RKO (cell line): ENCODE results near the gene GARS1.
"Not testable (repeated sequence)": the region's sequence is repeated elsewhere in the genome, so short reads cannot be mapped to it uniquely, and the experiment has no call there.

Experiments used
- DNase-seq: peaks from one replicate; pipeline ENCODE4 v3.0.0-alpha.2; 2016; ENCODE audit warnings: low spot score

The GARS1 gene

DNA sequence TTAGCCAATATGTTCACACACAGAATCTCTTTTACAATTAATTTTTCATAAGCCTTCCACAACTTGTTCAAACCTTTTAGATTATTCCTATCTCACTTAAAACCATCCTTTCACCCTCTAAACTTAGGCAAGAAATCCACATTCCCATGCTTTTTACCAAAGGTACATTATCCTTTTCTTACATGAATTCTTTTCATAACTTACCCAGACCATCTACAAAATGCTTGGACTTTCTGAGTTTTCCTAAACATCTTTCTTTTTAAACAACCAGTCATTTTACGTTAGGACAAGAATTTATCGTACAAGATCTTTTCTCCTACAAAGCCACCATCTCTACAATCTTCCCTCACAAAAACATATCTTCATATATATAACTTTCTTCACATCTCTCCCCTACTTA is 18.8 kb upstream of the GARS1 start:
- DNase-seq = no peak

DNA sequence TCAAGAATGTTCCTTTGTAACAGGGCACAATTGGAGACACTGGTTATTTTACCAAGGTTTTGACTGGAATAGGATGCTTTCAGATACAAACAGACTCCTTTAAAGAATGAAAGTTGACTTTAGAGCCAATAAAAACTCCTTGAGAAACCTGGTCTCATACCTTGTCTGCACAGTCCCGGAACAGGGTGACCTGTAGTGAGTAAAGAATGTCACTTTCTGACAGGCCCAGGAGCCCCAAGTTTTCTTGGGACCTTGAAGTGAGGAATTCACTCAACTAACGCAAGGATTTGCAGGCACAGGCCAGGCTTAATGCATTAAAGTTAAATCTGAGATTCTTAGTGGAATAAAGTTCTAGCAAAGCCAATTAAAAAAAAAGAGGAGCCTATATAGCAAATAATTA is 11.5 kb upstream of the GARS1 start:
- DNase-seq = no peak

DNA sequence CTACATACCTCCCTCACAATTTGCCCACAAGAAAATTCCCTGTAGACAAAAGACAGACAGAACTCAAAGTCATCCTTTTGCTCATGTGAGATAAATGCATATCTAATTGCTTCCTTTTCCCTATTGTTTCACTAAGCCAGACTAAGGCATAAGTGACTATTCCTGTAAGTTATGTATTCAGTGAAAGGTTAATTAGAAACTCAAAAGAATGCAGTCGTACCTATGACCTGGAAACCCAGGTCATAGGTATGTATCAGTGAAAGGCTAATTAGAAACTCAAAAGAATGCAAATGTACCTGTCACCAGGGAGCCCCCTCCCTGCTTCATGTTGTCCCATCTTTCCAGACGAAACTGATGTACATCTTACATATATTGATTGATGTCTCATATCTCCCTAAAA is 10.3 kb upstream of the GARS1 start:
- DNase-seq = no peak

DNA sequence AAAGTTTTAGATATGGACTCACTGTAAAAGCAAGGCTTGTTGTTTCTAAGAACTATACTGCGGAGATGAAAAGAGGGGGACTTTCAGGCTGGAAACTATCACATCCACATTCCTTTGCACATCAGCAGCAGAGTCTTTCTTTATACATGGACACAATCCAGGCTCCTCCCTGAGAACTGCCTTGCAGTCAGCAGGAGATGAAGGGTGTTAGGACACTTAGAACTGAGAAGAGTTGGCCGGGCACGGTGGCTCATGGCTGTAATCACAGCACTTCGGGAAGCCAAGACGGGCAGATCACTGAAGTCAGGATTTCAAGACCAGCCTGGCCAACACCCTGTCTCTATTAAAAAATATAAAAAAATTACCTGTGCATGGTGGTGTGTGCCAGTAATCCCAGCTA is 9.7 kb upstream of the GARS1 start:
- no peak for DNase-seq

DNA sequence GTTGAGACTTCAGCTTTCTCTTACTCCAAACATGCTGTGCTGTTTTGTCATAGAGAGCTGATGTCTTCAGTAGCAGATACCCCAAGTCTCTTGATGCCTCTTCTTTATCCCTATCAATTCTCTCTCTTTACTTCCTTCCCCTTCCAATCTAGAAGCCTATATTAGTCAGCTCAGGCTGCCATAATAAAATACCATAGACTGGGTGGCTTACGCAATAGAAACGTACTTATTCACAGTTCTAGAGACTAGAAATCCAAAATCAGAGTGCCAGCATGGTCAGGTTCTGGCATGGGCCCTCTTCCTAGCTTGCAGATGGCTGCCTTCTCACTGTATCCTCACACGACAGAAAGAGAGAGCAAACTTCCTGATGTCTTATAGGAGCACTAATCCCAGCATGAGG is 9.0 kb upstream of the GARS1 start:
- no peak for DNase-seq

DNA sequence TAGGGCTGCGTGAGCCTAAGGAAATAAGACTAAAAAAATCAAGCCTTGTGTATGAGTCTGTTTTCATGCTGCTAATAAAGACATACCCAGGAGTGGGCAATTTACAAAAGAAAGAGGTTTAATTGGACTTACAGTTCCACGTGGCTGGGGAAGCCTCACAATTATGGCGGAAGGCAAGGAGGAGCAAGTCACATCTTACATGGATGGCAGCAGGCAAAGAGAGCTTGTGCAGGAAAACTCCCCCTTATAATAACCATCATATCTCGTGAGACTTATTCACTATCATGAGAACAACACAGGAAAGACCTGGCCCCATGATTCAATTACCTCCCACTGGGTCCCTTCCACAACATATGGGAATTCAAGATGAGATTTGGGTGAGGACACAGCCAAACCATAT is 7.1 kb upstream of the GARS1 start:
- not testable (repeated sequence) for DNase-seq

DNA sequence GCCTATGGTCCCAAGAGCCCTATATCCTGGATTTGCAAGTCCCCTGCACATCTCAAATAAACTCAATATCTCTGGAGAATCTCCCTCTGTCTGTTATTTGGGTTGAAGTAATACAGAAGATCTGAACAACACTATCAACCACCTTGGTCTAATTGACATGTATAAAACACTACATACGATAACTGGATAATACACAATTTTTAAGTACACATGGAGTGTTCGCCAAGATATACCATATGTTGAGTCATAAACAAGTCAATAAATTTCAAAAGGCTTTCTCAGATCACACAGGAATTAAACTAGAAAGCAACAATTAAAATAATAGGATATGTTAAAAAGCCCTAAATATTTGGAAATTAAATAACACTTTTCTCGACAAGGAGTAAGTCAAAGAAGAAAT is 5.6 kb upstream of the GARS1 start:
- DNase-seq = no peak

DNA sequence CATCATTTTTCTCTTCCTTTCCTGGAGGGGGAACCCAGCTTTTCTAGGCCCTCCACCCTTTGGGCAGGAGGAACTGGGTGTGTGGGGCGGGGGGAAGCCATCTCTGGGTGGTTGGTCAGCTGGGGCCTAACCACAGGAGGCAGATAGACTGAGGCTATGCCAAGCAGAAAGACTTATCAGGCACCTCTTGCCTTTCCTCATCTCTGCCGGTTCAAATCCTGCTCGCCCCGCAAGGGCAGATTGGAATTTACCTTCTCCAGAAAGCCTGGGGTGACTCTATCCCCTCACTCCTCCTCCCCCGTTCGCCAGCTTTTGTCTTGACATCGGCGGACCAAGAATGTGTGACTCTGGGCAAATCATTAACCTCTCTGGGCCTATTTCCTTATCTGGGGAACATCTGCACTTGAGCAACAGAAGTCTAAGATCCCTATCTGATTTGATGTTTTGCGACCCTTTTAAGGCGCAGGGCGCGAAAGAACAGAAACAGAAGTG is 584 bp upstream of the GARS1 start:
- DNase-seq = peak; percentile 63

DNA sequence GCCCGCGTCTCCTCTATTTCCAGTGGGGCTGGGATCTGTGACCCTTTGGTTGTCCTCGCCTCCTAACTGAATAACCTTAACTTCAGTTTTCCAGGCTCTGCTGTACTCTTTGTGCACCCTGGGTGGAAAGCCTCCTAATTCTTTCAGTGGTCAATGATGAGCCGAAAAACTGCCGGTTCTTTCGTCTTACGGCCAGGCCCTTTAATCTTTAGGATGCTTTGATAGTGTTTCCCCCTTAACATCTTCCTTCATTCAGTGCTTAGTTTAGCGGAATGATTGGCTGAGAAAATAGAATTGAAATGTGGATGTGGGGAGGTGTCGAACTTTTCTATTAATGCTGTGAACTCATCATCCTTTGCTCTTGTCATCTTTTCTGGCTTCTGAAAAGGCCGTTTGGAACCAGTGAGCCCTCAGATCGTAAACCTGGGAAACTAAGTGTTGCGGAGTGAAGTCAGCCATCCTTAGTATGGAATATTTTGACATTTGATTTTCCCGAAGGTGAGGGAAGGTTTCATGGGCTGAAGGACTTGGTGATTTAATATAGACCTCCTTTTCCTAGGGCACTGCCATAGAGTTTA is 847 bp downstream of the GARS1 start:
- DNase-seq = peak; percentile 34

DNA sequence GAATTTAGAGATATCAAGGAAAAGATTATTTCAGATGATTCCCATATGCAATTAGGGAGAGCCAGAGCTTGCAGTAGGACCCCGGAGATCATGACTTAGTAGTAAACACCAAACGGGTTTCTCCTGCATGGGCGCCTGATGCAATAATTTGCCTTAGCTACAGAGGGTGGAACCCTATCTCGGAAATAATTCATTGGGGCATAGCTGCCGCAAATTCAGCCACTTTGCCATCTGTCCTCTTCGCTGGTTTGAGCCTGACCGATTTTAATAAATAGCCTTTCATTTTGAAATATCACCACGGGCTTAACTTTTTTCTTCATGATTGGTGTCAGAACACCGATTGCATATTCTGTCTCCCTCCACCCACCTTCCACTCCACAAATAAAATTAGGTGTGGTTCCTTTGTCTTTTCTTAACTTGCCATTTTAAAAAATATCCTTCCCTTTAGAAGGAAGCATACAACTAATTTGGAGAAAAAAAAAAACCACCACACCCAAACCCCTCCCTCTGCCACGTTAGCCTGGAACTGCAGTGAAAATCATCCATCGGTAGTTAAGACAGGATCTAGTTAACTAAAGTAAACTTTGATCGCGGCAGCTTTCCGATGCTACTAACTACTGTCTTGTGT is 1.4 kb downstream of the GARS1 start:
- DNase-seq = peak; percentile 67

DNA sequence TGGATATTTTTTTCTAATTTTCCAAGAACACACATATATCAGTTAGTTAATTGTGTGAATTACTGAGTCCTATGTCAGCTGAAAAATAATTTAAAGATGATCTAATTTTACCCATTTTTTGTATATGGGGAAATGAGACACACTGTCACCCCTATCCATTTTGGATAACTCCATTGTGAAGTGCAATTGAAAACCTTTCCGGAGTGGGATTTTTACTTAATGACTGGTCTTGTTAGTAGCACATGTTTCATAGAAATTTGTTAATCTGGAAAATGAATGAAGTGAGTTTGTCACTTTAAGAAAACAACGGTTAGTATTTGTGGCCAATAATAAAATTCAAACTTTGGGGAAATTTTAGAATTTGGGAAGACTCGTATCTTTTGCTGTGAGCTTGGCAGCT is 2.0 kb downstream of the GARS1 start:
- DNase-seq = peak; percentile 78

DNA sequence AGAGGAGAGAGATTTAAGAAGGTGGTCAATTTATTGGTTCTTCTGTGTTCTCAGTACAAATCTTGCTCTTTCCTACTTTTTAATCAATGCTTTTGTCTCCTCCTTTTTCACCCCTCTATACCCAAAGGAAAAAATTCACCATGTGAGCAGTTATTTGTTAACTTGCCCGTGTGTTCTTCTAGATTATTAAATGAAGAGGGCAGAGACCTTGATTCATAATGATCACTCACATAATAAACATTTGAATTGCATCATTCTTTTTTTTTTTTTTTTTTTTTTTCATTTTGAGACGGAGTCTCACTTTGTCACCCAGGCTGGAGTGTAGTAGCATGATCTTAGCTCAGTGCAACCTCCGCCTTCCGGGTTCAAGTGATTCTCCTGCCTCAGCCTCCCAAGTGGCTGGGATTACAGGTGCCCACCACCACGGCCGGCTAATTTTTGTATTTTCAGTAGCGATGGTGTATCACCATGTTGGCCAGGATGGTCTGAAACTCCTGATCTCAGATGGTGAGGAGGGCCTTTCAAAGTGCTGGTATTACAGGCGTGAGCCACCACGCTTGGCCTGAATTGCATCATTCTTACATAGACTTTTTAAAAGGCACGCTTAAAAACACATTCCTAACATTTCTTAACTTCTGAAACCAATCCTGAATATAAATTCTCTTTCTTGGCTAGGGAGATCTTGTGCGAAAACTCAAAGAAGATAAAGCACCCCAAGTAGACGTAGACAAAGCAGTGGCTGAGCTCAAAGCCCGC is 3.6 kb downstream of the GARS1 start:
- peak; percentile 62 for DNase-seq

DNA sequence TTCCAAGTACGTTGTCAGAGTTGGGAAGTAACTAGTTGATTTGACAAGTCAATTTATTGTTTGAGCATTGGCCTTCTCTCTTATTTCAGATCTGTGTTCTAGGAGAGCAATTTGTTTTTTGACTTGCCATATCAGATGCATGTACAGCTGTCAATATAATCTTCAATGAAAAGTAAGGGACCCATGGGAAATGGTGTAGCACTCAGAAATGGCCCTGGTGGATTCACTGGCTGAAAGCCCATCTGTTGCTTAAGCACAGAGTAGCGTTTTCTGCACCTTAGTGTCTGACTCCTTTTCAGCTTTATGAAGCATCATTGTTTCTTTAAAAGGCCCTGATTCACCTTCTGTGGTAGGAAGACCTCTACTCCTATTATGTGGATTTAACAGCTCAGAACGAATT is 10.2 kb downstream of the GARS1 start:
- no peak for DNase-seq

DNA sequence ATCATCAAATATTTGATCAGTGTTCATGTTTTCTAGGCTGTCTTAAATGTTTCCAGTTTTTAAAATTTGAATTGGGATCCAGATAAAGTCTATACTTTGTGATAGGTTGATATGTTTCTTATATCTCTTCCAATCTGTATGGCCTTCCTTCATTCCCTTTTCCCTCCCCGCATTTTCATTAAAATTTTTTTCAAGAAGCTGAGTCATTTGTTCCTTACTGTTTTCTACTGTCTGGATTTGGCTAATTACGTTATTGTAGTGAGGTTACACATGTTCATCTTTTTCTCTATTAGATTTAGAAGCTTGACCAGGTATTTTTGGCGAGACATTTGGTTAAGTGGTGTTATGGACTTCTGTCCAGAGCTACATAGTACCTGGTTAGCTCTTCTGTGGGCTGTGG is 11.2 kb downstream of the GARS1 start:
- no peak for DNase-seq

DNA sequence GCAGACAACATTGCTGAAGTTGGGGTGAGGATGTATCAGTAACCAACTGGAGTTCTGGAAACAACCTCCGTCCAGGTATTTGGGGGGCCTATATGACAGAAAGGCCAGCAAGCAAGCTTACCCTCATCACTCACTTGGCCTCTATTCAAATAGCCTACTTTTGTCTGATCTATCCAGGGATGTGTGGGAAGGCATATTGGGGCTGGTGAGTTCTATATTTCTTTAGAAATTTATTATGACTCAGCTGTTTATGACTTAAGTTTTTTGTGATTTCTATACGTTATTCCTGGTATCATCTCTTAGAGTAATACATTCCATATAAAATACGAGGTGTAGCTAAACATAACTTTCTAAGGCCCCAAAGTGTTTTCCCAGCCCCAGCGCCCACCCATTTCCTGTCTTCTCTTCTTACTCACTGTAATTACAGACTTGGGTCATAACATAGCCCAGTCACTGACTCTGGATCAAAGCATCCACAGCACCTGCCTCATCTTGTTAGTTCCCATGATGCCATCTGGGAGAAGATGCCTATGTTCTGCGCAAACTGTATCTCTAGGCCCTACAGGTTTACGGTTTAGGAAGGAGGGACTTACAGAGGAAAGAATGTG is 18.1 kb downstream of the GARS1 start:
- peak; percentile 56 for DNase-seq

DNA sequence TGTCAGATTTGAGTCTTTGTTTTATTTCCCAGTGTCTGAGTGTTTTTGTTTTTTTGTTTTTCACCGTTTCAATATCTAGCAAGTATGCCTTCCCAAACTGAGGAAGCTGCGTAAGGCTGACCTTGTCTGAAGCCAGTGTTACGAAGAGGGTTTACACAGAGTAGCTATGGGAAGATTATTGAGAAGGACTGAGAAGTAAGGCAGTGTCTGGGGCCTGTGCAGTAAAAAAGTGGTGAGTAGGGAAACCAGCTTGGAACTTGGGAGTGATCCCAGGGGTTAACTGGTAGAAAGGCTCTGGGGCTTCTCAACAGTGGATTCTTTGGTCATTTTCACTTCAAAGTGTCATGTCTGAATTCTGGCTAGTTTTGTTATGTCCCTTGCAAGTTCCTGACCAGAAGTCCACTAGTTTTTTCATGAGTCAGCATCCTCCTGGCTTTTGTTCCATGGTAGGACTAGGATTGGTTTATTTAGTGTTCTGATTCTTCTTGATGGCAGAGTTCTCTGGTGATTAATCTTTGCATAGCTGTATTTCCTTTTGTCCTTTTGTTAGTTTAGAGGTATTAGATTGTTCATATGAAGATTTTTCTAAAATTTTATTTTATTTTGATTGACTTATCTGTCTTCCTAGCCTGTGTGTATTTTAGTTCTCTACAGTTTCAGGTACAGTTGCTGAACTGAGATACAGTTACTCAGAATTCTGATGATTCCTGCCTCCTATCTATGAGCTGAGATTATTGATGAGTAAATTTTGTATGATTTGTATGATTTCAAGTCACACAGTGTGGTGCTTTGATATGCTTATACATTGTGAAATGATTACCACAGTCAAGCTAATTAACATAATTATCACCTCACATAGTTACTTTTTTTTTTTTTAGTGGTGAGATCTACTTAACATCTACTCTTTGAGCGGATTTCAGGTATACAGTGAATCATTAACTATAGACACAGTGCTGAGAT is 19.0 kb downstream of the GARS1 start:
- no peak for DNase-seq

DNA sequence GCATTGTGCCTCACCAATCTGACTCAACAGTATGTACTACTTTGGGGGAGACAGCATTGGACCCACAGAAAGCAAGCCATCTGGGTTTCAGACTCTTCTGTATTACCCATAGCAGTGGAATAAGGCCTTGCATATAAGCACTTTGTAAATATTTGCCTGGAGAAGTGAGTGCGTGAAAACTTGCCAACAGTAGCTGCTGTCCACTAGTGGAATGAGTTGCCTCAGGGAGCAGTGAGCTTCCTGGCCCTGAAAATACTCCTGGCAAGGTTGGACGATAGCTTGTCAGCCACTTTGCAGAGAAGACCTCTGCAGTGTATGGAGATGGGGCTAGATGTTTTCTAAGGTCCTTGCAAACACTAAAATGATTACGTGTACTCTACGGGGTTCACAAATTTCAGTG is 21.6 kb downstream of the GARS1 start:
- no peak for DNase-seq

DNA sequence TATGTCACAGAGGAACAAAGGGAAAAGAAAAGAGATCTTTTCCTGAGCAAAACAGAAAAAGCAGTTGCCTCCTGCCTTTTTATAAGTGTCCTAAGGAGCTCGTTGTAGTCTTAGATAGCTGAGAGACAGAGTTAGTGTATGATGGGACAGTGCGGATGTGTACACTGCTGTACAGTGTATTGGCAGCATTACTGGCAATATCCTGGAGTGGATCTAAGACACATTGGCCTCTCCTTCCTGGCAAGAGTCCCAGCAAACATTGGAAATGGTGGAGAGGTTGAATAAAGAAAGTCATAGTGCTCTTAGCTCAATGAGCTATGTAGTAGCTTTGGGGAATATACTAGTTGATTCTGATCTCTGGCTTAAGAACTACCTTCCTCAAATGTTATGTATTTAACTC is 22.7 kb downstream of the GARS1 start:
- DNase-seq = no peak

DNA sequence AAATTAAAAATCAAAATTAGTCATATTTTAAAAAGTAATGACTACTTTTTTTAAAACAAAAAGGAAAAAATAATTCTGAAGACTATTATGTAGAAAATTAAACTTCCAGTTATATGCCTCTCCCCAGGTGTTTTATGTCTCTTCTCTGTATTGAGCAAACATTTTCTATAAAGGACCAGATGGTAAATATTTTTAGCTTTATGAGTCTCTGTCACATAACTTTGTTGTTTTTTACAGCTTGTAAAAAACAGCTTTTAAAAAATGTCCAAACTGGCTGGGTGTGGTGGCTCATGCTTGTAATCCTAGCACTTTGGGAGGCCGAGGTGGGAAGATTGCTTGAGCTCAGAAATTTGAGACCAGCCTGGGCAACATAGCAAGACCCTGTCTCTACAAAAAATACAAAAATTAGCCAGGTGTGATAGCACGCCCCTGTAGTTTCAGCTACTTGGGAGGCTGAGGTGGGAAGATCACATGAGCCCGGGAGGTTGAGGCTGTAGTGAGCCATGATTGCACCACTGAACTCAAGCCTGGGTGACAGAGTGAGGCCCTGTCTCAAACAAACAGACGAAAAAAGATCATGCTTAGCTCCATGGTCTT is 23.5 kb downstream of the GARS1 start:
- DNase-seq = no peak

DNA sequence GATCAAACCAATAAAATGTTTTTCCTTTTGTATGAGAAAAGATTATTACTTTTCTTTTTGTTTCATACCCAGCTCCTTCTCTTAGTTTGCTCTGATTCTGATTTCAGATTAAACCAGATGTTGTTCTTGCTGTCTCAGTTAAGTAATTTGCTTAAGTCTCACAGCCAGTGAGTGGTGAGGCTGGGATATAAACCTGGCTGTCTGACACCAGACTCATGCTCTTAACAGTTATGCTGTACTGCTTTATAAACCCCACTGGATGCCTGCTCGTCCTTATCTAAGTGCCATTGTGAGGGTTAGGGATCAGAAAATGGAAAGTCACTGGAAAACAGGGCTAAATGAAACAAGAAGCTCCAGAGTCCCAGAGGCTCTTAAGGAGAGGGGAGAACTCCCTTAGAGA is 24.3 kb downstream of the GARS1 start:
- DNase-seq = no peak

DNA sequence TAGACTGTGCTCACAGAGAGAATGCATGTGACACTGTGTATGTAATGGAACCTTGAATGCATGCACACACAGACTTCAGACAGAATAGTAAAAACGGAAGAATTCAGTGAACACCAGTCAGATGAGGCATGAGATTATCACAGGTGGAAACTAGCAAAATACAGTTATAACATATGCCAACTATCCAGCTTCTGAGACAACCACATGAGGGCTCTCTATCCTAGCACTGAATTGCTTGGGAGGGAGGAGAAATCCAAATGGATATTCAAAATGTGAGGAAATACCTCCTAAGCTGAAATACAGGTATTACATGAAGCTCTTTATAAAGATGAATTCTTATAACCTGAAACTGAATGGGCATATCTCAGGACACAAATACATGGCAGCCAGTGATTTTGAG is 30.6 kb downstream of the GARS1 start:
- DNase-seq = no peak

DNA sequence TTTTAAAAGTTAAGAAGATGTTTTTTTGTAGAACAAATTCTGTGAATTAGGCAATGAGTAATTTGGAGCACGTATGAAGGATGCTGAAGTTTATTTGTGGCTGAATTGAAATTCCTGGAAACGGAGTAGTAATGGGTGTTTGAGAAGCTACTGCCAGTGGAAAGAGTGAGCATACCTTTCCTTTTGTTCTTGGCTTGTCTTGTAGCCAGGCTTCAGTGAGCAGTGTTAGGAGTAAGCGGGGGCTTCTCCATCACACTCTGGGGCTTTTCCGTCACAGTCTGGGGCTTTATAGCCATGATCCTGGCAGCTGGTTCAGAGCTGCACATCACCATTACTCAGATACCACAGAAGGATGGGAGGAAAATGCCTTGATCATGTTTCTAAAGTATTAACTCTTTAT is 32.3 kb downstream of the GARS1 start:
- DNase-seq = no peak
